GM21526 (cell line): ENCODE measurements around the gene PSMA6.
"Not testable (repeated sequence)": the region's sequence is repeated elsewhere in the genome, so short reads cannot be mapped to it uniquely, and the experiment has no call there.

Experiments
- ATAC-seq: cut with Tn5 transposase; IDR thresholded peaks from one replicate; pipeline ENCODE4 v1.9.1; 2021; ENCODE audit warnings: moderate library complexity; ENCODE audit not compliant: unreplicated experiment, low FRiP score

PSMA6 gene

GRCh38 chr14:35281341-35281740 lies 10.8 kb upstream of the PSMA6 start:
- no peak for ATAC-seq

- no peak for ATAC-seq
Measured at GRCh38 chr14:35284506-35284905, 7.7 kb upstream of the PSMA6 start.

- peak; percentile 76 for ATAC-seq
Measured at GRCh38 chr14:35285168-35286002, 6.8 kb upstream of the PSMA6 start.

GRCh38 chr14:35286003-35286600 lies 6.1 kb upstream of the PSMA6 start:
- peak; percentile 8 for ATAC-seq

GRCh38 chr14:35286707-35287106 lies 5.5 kb upstream of the PSMA6 start:
- no peak for ATAC-seq

GRCh38 chr14:35287431-35288013 lies 4.7 kb upstream of the PSMA6 start:
- no peak for ATAC-seq

GRCh38 chr14:35289623-35290022 lies 2.6 kb upstream of the PSMA6 start:
- no peak for ATAC-seq

- ATAC-seq: peak; percentile 10
Measured at GRCh38 chr14:35292770-35293561, 784 bp downstream of the PSMA6 start.

GRCh38 chr14:35295845-35296161 lies 3.6 kb downstream of the PSMA6 start:
- no peak for ATAC-seq

- no peak for ATAC-seq
Measured at GRCh38 chr14:35296545-35296944, 4.4 kb downstream of the PSMA6 start.

GRCh38 chr14:35297706-35298105 lies 5.5 kb downstream of the PSMA6 start:
- no peak for ATAC-seq

GRCh38 chr14:35298351-35298750 lies 6.2 kb downstream of the PSMA6 start:
- ATAC-seq: no peak

GRCh38 chr14:35299708-35300107 lies 7.5 kb downstream of the PSMA6 start:
- no peak for ATAC-seq

GRCh38 chr14:35300228-35300627 lies 8.0 kb downstream of the PSMA6 start:
- no peak for ATAC-seq

- not testable (repeated sequence) for ATAC-seq
Measured at GRCh38 chr14:35301334-35301733, 9.2 kb downstream of the PSMA6 start.

GRCh38 chr14:35301735-35302528 lies 9.8 kb downstream of the PSMA6 start:
- no peak for ATAC-seq

- no peak for ATAC-seq
Measured at GRCh38 chr14:35303149-35303935, 11.2 kb downstream of the PSMA6 start.

- ATAC-seq: no peak
Measured at GRCh38 chr14:35304812-35305462, 12.8 kb downstream of the PSMA6 start.

GRCh38 chr14:35305633-35306032 lies 13.5 kb downstream of the PSMA6 start:
- ATAC-seq: no peak
